Endometrial microvascular endothelial cells (primary cell): ENCODE results near the gene PPP3CA. TPM values are rescaled to one million over a fixed set of nuclear protein-coding genes. Genes with fewer than 3 reads are reported as not detected.

Source experiments
- in situ Hi-C: cut with HindIII; loops from 2 replicates; pipeline ENCODE4 v1.10.0; 2017; ENCODE audit warnings: low sequenced_read_pairs, low pct_unique_long_range_greater_than_20kb; ENCODE audit errors: inconsistent ontology term
- total RNA-seq: library from RNA; depleted of rRNA; stranded (reverse); fragments of >200 nt; gene quantifications from one replicate; pipeline ENCODE4 v1.2.3, GENCODE V29; 2015; ENCODE audit errors: inconsistent ontology term

The PPP3CA gene
- total RNA-seq, 1 donor from 2014 or later = 33.0 TPM

DNA sequence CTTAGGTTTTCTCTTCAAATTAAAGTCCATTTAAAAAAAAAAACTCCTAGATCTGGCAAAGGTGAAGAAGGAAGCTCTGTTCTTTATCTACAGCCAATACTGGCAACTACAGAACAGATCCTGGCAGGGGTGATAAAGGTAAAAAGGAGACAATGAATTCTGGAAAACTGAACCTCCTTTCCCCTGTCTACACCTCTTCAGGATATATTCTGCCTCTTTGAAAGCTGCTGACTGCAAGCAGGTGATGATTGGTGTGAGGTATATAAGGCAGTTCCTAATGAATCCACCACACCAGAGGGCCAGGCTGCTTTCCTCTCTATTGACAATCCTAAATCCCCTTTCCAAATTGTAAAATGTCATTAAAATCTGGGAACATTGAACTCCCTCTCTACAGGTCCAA lies 370.1 kb downstream of the PPP3CA start:
- in situ Hi-C loops = no loop called here
